Esophagus (tissue), 2 donors: Measurements from ENCODE around the gene CCDC39. TPM values are rescaled to one million over a fixed set of nuclear protein-coding genes. Genes with fewer than 3 reads are reported as not detected.

Experiments used
- H3K27ac ChIP-seq, 2 donors: one replicate each; pipeline ENCODE4 v1.5.1; 2013; ENCODE audit warnings: low read depth in 2 of 2, mild to moderate bottlenecking in 2 of 2, inconsistent platforms in 1 of 2, low read length in 1 of 2, moderate library complexity in 1 of 2
- H3K27me3 ChIP-seq, 2 donors: one replicate each; pipeline ENCODE4 v1.6.1; 2013; ENCODE audit warnings: low read length in 2 of 2, control low read depth in 1 of 2, mild to moderate bottlenecking in 1 of 2; ENCODE audit not compliant: insufficient read depth in 2 of 2, control insufficient read depth in 1 of 2
- H3K36me3 ChIP-seq, 2 donors: one replicate each; pipeline ENCODE4 v1.6.1; 2013; ENCODE audit warnings: low read length in 1 of 2; ENCODE audit not compliant: control insufficient read depth in 2 of 2, insufficient read depth in 2 of 2
- H3K4me1 ChIP-seq, 2 donors: one replicate each; pipeline ENCODE4 v1.6.1; 2013; ENCODE audit warnings: low read length in 1 of 2; ENCODE audit not compliant: control insufficient read depth in 2 of 2, insufficient read depth in 2 of 2
- H3K4me3 ChIP-seq, 2 donors: one replicate each; pipeline ENCODE4 v1.5.1; 2013; ENCODE audit warnings: low read length in 2 of 2, mild to moderate bottlenecking in 2 of 2, low read depth in 1 of 2, moderate library complexity in 1 of 2
- H3K9me3 ChIP-seq, 2 donors: one replicate each; pipeline ENCODE4 v1.6.1; 2013; ENCODE audit warnings: mild to moderate bottlenecking in 2 of 2, low read depth in 1 of 2, low read length in 1 of 2, moderate library complexity in 1 of 2; ENCODE audit not compliant: control insufficient read depth in 2 of 2, insufficient read depth in 1 of 2
- WGBS, 2 donors: extraction: QIAGEN DNeasy Blood & Tissue Kit; methylation state at CpG; one replicate each; pipeline ENCODE4 v1.1.7; 2013; 5-methylcytosine and 5-hydroxymethylcytosine counted together
- polyA plus RNA-seq, 2 donors: library from polyadenylated mRNA; stranded (reverse); fragments of 200-250 nt; gene quantifications; one replicate each; pipeline ENCODE4 v1.2.3, GENCODE V29; 2013
- donor health status: healthy with polysubstance abuse.
- donor health status: Bipolar disorder and iron deficiency.

CCDC39 gene
- polyA plus RNA-seq, 2 donors: 0.04 TPM; not detected in 1

GRCh38 chr3:180570238-180570637 is 109.1 kb downstream of the CCDC39 start:
- Histone ChIP-seq H3K4me1 (no peaks in the 10 kb centered on the region), H3K27me3 (no peaks in the 10 kb centered on the region), H3K36me3 (no peaks in the 10 kb centered on the region), H3K4me3 (no peak overlapping the region), H3K27ac (no peak overlapping the region), H3K9me3 (peaks cover 0 to 2% of the 10 kb centered on the region in 2 donors)
- 70 to 81% methylated on average over 4 of the region's 4 CpGs for WGBS, 2 donors

- H3K36me3 ChIP-seq: no peaks in the 10 kb centered on the region
- H3K27me3 ChIP-seq: no peaks in the 10 kb centered on the region
- H3K4me3 ChIP-seq: no peak overlapping the region
- H3K4me1 ChIP-seq: no peaks in the 10 kb centered on the region
- no peak overlapping the region for H3K27ac ChIP-seq
- H3K9me3 ChIP-seq: peaks cover 0 to 3% of the 10 kb centered on the region in 2 donors
- 72 to 77% methylated on average over 2 of the region's 2 CpGs for WGBS, 2 donors
These were observed 114.6 kb downstream of the CCDC39 start for GRCh38 chr3:180564676-180565075.

Other genes starting within 250 kb of the CCDC39 start
- 1 to 10 TPM; 8.0 to 9.1 TPM for gene TTC14, start 77.3 kb downstream of the CCDC39 start, polyA plus RNA-seq
- gene FXR1, start 233.2 kb upstream of the CCDC39 start, polyA plus RNA-seq: 10 to 100 TPM; 32.8 to 41.9 TPM